Ascending aorta (tissue), 2 donors: ENCODE measurements around the gene DACT2. TPM values are rescaled to one million over a fixed set of nuclear protein-coding genes. Genes with fewer than 3 reads are reported as not detected.
"Not testable (repeated sequence)": the region's sequence is repeated elsewhere in the genome, so short reads cannot be mapped to it uniquely, and the experiment has no call there.

ENCODE experiments used
- DNase-seq, 2 donors: peaks; one replicate each; pipeline ENCODE4 v3.0.0-alpha.2; 2019; ENCODE audit warnings: low spot score in 2 of 2
- H3K27ac ChIP-seq, 2 donors: fragments of 200-600 bp; sonication (generic); one replicate each; pipeline ENCODE4 v1.5.1; 2016 to 2017; ENCODE audit warnings: mild to moderate bottlenecking in 1 of 2
- H3K27me3 ChIP-seq: fragments of 200-600 bp; sonication (generic); one replicate; pipeline ENCODE4 v1.5.1; 2017
- H3K36me3 ChIP-seq, 2 donors: fragments of 200-600 bp; sonication (generic); one replicate each; pipeline ENCODE4 v1.5.1; 2016
- H3K4me1 ChIP-seq, 2 donors: fragments of 200-600 bp; sonication (generic); one replicate each; pipeline ENCODE4 v1.5.1; 2016 to 2017; ENCODE audit warnings: mild to moderate bottlenecking in 1 of 2
- H3K4me3 ChIP-seq, 2 donors: fragments of 200-600 bp; sonication (generic); one replicate each; pipeline ENCODE4 v1.5.1; 2016 to 2017; ENCODE audit warnings: mild to moderate bottlenecking in 1 of 2
- H3K9me3 ChIP-seq, 2 donors: fragments of 200-600 bp; sonication (generic); one replicate each; pipeline ENCODE4 v1.5.1; 2016
- CTCF ChIP-seq, 3 experiments: fragments of 200-600 bp in 2 of 3; fragments of 450-650 bp in 1 of 3; sonication (generic) in 2 of 3; IDR thresholded peaks; one replicate each; pipeline ENCODE4 v1.5.1; 2016 to 2019; ENCODE audit warnings: antibody characterized with exemption in 3 of 3, mild to moderate bottlenecking in 1 of 3, moderate library complexity in 1 of 3
- intact Hi-C: fragments of 100-400 bp; cut with DNase I; formaldehyde crosslinking; loops from one replicate; pipeline ENCODE4 v1.15.1; 2023
- total RNA-seq: library from RNA; depleted of rRNA; stranded (reverse); fragments of >200 nt; gene quantifications from one replicate; pipeline ENCODE4 v1.1.0, GENCODE V29; 2016

DACT2 gene
- total RNA-seq, 1 donor from 2014 or later: not detected

GRCh38 chr6:168284187-168284586, 35.4 kb downstream of the DACT2 start:
- DNase-seq: no peak

GRCh38 chr6:168283686-168284025, 35.9 kb downstream of the DACT2 start:
- no peak for DNase-seq
- Histone ChIP-seq H3K9me3 (no peaks in the 10 kb centered on the region), H3K27me3 (no peaks in the 10 kb centered on the region), H3K4me1 (no peaks in the 10 kb centered on the region), H3K27ac (no peak overlapping the region), H3K36me3 (no peaks in the 10 kb centered on the region), H3K4me3 (no peak overlapping the region)
- intact Hi-C loops: no loop called here
- no peak for TF ChIP-seq CTCF (IDR thresholded peaks at IDR 0.05)

More at GRCh38 chr6:168284187-168284586, 35.4 kb downstream of the DACT2 start:
- H3K9me3 ChIP-seq: no peaks in the 10 kb centered on the region
- TF ChIP-seq CTCF (IDR thresholded peaks at IDR 0.05): no peak
- no peaks in the 10 kb centered on the region for H3K4me1 ChIP-seq
- no peaks in the 10 kb centered on the region for H3K36me3 ChIP-seq
- no peaks in the 10 kb centered on the region for H3K27me3 ChIP-seq
- H3K27ac ChIP-seq: no peak overlapping the region
- intact Hi-C loops: no loop called here
- H3K4me3 ChIP-seq: no peak overlapping the region

- H3K36me3 ChIP-seq: no peaks in the 10 kb centered on the region
- no peak for DNase-seq
- TF ChIP-seq CTCF (IDR thresholded peaks at IDR 0.05): no peak
- intact Hi-C loops: no loop called here
- H3K4me3 ChIP-seq: no peak overlapping the region
- no peaks in the 10 kb centered on the region for H3K9me3 ChIP-seq
- no peaks in the 10 kb centered on the region for H3K4me1 ChIP-seq
- no peaks in the 10 kb centered on the region for H3K27me3 ChIP-seq
- no peak overlapping the region for H3K27ac ChIP-seq
Observed at GRCh38 chr6:168282985-168283685, 36.4 kb downstream of the DACT2 start.

GRCh38 chr6:168281826-168282225, 37.8 kb downstream of the DACT2 start:
- intact Hi-C loops: no loop called here
- TF ChIP-seq CTCF (IDR thresholded peaks at IDR 0.05): no peak

GRCh38 chr6:168281314-168281713, 38.3 kb downstream of the DACT2 start:
- H3K27me3 ChIP-seq, H3K36me3 ChIP-seq, H3K27ac ChIP-seq, DNase-seq, H3K4me1 ChIP-seq, H3K9me3 ChIP-seq, H3K4me3 ChIP-seq, intact Hi-C loops: not testable (repeated sequence)

More at GRCh38 chr6:168281826-168282225, 37.8 kb downstream of the DACT2 start:
- H3K27ac ChIP-seq: no peak overlapping the region
- H3K4me3 ChIP-seq: no peak overlapping the region
- no peak for DNase-seq
- H3K36me3 ChIP-seq: no peaks in the 10 kb centered on the region
- H3K9me3 ChIP-seq: no peaks in the 10 kb centered on the region
- no peaks in the 10 kb centered on the region for H3K27me3 ChIP-seq
- no peaks in the 10 kb centered on the region for H3K4me1 ChIP-seq

GRCh38 chr6:168280899-168281245, 38.7 kb downstream of the DACT2 start:
- intact Hi-C loops: no loop called here
- H3K27ac ChIP-seq: no peak overlapping the region
- no peaks in the 10 kb centered on the region for H3K36me3 ChIP-seq
- no peaks in the 10 kb centered on the region for H3K27me3 ChIP-seq
- no peak for TF ChIP-seq CTCF (IDR thresholded peaks at IDR 0.05)
- no peak overlapping the region for H3K4me3 ChIP-seq
- no peaks in the 10 kb centered on the region for H3K4me1 ChIP-seq
- H3K9me3 ChIP-seq: no peaks in the 10 kb centered on the region
- DNase-seq: no peak
